ENCODE data around the gene GMDS. TPM values are rescaled to one million over a fixed set of nuclear protein-coding genes. Genes with fewer than 3 reads are reported as not detected.

GMDS gene
- total and polyA plus RNA-seq, 2 of the 4 experiments (the other 2 are of a cell fraction) = 7.3 to 21.9 TPM

DNA sequence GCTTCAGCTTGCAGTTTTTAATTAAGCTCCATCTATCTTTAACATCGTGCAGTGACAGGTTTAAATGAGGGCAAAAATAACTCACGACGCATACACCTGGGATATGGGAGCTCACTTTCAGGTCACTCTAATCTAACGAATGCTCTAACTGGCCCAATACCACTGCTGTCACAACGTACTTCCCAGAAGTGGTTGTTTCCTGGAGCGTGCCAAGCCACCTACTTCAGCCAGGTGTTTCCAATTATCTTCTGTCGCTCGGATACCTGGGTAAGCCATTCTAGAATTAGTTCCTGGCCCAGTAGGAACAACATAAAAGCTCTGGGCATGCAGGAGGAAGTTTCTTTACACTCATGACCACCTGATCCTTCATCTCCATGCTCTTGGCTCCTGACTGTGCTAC, 488.3 kb downstream of the GMDS start:
- Histone ChIP-seq H4K91ac (ENCODE audit: insufficient read depth, low read depth, low read length) (no peak overlapping the region), H3K4me3 (ENCODE audit: insufficient read depth, low read depth, low read length) (no peak overlapping the region), H3K4me2 (ENCODE audit: low read depth, low read length) (no peak overlapping the region), H3K27me3 (ENCODE audit: control insufficient read depth, insufficient read depth, low read length) (no peaks in the 10 kb centered on the region), H2AK9ac (replicated peaks; ENCODE audit: low read depth, low read length, poor library complexity) (no peak overlapping the region), H4K8ac (ENCODE audit: low read depth in 2 of 2, low read length in 2 of 2) (no peak overlapping the region), H3K79me1 (ENCODE audit: low read depth in 1 of 2, low read length in 2 of 2) (no peaks in the 10 kb centered on the region), H3K56ac (ENCODE audit: extremely low read depth, insufficient read depth, low read length) (no peak overlapping the region), H3K9me1 (ENCODE audit: insufficient read depth, low read length) (no peaks in the 10 kb centered on the region), H3K23ac (ENCODE audit: low read depth, low read length) (no peak overlapping the region), H4K20me1 (ENCODE audit: insufficient read depth, low read length) (no peaks in the 10 kb centered on the region), H4K5ac (ENCODE audit: low read depth, low read length) (no peak overlapping the region), H2BK15ac (ENCODE audit: low read depth, low read length) (no peak overlapping the region), H3K36me3 (ENCODE audit: control insufficient read depth, insufficient read depth, low read length) (no peaks in the 10 kb centered on the region), H2BK20ac (ENCODE audit: low read depth, low read length) (no peak overlapping the region), H3K4ac (ENCODE audit: low read depth, low read length) (no peak overlapping the region), H2BK5ac (ENCODE audit: low read depth, low read length, poor library complexity, severe bottlenecking) (no peak overlapping the region), H3K9ac (ENCODE audit: low read depth, low read length) (no peak overlapping the region), H2AK5ac (ENCODE audit: low read depth, low read length) (no peak overlapping the region), H3K9me3 (ENCODE audit: control insufficient read depth, insufficient read depth, low read length) (no peaks in the 10 kb centered on the region), H3K4me1 (ENCODE audit: control insufficient read depth, insufficient read depth, low read length) (peaks cover 2% of the 10 kb centered on the region; the same call in 1 of the 2 replicates), H3K27ac (ENCODE audit: insufficient read depth, low read length) (no peak overlapping the region), H3K18ac (ENCODE audit: low read depth, low read length) (no peak overlapping the region), H2AFZ (replicated peaks; ENCODE audit: low read length, poor library complexity) (no peak overlapping the region), H2BK120ac (ENCODE audit: low read depth, low read length) (no peak overlapping the region), H3K14ac (replicated peaks; ENCODE audit: low read depth, low read length) (no peak overlapping the region)
- CTCF ChIA-PET = no interaction called here
- POLR2A ChIA-PET (ENCODE audit: unreplicated experiment) = no interaction called here
- no TSS peak for BruUV-seq (replicated peaks)
- intact Hi-C loops (cut with micrococcal nuclease) (no loop called here), in situ Hi-C loops (cut with MboI; ENCODE audit: low sequenced_read_pairs) (no loop called here), dilution Hi-C loops (cut with HindIII; ENCODE audit: low sequenced_read_pairs, unreplicated experiment) (no loop called here)
- ATAC-seq (ENCODE audit: low read depth) (no peak), DNase-seq (no peak)
- 93% methylated on average over 3 of the region's 8 CpGs; no CpG with 5 or more reads in 1 of the 2 experiments for WGBS, 2 experiments (ENCODE audit: extremely low coverage in 2 of 2, insufficient read length in 1 of 2)
- TF ChIP-seq FOS (IDR thresholded peaks at IDR 0.05; ENCODE audit: low read depth, low read length) (no peak), CEBPB (IDR thresholded peaks at IDR 0.05; ENCODE audit: low read depth, low read length) (no peak), RAD21 (IDR thresholded peaks at IDR 0.05; ENCODE audit: low read length) (no peak), MAFK (IDR thresholded peaks at IDR 0.05; ENCODE audit: low read depth, low read length) (no peak), BHLHE40 (IDR thresholded peaks at IDR 0.05; ENCODE audit: low read depth, low read length) (no peak), RFX5 (IDR thresholded peaks at IDR 0.05; ENCODE audit: low read depth, low read length) (no peak), SMC3 (IDR thresholded peaks at IDR 0.05; ENCODE audit: low read depth, low read length) (no peak), RCOR1 (IDR thresholded peaks at IDR 0.05; ENCODE audit: insufficient replicate concordance, low read length) (no peak), CHD1 (IDR thresholded peaks at IDR 0.05; ENCODE audit: low read depth, low read length) (no peak), NFE2L2 (IDR thresholded peaks at IDR 0.05; ENCODE audit: low read depth, low read length) (no peak)
- TF ChIP-seq, protein P1, sequence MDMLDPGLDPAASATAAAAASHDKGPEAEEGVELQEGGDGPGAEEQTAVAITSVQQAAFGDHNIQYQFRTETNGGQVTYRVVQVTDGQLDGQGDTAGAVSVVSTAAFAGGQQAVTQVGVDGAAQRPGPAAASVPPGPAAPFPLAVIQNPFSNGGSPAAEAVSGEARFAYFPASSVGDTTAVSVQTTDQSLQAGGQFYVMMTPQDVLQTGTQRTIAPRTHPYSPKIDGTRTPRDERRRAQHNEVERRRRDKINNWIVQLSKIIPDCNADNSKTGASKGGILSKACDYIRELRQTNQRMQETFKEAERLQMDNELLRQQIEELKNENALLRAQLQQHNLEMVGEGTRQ (IDR thresholded peaks at IDR 0.05; ENCODE audit: low read depth, low read length) = no peak
- TF ChIP-seq, protein P2, sequence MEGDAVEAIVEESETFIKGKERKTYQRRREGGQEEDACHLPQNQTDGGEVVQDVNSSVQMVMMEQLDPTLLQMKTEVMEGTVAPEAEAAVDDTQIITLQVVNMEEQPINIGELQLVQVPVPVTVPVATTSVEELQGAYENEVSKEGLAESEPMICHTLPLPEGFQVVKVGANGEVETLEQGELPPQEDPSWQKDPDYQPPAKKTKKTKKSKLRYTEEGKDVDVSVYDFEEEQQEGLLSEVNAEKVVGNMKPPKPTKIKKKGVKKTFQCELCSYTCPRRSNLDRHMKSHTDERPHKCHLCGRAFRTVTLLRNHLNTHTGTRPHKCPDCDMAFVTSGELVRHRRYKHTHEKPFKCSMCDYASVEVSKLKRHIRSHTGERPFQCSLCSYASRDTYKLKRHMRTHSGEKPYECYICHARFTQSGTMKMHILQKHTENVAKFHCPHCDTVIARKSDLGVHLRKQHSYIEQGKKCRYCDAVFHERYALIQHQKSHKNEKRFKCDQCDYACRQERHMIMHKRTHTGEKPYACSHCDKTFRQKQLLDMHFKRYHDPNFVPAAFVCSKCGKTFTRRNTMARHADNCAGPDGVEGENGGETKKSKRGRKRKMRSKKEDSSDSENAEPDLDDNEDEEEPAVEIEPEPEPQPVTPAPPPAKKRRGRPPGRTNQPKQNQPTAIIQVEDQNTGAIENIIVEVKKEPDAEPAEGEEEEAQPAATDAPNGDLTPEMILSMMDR (conservative IDR thresholded peaks at IDR 0.05; ENCODE audit: low read depth, low read length) = no peak
